GM19452 (cell line): ENCODE measurements around the gene KDM8.
"Not testable (repeated sequence)": the region's sequence is repeated elsewhere in the genome, so short reads cannot be mapped to it uniquely, and the experiment has no call there.

ENCODE experiments used
- ATAC-seq: cut with Tn5 transposase; IDR thresholded peaks from one replicate; pipeline ENCODE4 v1.9.1; 2021; ENCODE audit not compliant: unreplicated experiment

The KDM8 gene

DNA sequence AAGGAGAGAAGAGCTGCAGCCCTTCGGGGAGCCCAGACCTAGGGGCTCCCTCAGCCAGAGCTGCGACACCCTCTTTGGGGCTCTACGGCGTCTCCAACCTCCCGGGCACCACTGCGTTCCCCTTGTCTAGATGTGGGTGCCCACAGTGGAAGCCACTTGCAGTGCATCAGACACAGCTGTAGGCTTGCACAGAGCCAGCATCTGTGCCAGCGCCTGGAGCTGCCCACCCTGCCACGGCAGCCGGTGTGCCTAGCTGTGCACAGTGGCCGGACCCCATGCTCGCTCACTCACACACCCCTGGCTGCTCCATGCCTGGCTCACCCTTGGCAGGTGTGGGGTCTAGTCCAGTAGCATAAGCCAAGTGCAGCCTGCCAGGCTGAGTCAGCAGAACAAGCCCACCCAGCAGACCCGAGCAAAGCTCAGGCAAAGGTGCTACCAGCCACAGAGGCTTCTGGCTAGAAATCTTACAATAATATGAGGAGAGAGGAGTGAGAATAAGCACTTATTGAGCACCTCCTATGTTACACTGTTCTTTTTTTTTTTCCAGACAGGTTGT is 12.9 kb upstream of the KDM8 start:
- no peak for ATAC-seq

DNA sequence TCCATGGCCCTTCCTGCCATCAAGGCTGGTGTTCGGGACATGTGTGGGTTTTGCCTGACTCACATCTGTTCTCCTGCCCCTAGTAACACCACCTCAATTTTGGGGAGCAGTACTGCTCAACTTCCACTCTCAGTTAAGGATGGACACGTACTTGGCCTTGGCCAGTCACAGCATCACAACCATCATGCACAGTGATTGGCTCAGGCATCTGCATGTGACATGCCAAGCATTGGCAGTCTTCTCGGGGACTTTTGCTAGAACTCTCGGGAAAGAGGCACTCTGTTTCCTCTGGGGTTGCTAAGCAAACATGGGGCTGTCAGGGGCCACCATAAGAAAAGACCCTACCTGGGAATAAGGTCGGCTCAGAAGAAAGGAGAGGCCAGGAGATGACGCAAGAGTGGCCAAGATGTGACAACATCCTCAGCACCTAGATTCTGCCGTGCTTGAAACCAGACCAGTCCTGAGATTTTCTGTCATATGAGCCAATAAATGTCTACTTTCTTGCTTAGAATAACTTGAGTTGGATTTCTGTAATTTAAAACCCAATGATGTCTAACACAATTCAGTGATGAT is 11.9 kb upstream of the KDM8 start:
- ATAC-seq = no peak

DNA sequence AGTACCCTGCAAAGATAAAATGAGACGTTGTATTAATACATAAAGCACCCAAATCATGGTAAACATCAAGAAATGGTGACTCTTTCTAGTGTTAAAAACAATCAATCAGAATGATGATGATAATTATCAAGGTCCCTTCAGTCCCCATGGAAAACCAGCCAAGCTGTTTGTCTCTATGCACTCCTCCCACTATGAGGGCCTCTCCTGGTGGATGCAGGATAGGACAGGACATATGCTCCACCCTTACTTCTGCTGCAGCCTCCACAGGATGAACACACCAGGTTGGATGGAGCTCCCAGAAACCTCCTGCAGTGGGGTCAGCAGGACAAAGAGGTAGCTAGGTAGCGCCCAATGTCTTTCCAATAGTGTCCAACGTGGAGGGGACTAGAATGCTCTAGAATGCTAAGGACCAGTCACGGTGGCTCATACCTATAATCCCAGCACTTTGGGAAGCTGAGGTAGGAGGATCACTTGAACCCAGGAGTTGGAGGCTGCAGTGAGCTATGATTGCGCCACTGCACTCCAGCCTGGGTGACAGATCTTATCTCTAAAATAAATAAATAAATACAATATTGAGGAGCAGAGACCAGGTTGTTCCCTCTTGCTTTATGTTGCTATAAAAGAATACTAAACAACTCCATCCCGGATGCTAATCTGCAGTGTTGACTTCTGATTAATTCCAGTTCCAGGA is 9.9 kb upstream of the KDM8 start:
- ATAC-seq = no peak

DNA sequence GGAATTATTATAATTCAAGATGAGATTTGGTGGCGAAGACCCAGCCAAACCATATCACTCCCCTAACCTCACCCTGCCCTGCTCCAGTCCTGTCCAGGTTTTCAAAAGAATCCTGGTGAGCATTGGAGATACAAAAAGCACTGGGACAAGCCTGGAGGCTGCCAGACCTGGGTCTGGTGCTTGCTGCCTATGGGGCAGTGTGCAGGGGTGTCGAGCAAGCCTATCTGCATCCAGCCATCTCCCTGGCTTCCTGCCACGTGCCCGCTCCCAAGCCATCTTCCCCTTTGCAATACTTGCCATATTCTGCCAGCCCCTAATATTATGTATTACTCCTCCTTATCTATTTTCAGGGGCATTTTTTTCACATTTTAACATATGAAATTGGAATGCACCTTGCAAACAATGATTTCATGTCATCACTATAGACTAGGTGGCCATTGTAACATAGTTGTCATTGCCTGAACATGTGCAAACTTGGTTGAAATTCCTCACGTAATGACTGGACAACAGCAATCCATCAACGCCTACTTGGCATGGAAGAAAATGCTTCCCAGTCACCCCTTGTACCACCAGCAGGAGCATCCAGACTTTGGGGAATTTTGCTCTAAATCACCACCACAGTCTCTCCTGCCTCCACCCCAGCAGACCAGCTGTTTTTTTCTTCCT is 8.1 kb upstream of the KDM8 start:
- no peak for ATAC-seq

DNA sequence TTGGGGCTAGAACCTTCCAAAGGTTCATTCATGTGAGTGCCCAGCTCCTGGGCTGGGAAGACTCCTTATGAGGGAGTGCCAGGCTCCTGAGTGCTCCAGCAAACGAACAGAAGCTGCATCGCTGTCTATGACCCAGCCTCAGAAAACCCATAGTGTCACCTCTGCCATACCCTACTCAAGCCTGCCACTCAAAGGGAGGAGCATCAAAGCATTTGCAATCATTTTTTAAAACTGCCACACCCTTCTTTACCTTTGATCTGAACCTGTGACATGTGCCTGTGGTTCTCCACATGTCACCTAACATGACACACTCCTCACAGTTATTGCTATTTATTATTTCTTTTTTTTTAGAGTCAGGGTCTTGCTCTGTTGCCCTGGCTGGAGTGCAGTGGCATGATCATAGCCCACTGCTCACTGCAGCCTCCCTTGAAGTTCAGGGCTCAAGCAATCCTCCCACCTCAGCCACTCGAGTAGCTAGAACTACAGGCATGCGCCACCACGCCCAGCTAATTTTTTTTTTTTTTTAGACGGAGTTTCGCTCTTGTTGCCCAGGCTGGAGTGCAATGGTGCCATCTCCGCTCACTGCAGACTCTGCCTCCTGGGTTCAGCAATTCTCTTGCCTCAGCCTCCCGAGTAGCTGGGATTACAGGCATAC is 7.3 kb upstream of the KDM8 start:
- ATAC-seq = no peak

DNA sequence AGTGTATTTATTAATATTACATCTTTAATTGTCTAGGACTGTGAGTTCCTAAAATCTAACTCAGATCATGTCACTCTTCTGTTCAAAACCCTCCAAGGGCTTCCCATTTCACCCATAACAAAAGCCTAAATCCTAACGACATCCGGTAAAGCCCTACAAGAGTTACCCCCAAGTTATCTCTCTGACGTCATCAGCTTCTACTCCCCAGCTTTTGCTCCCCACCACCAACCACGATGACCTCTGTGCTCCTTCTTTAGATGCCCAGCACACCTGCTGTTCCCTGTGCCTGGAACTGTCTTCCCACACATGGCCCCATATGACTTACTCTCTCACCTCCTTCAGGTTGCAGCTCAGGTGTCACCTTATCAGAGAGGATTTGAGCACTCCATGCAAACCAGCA is 6.3 kb upstream of the KDM8 start:
- ATAC-seq = no peak

DNA sequence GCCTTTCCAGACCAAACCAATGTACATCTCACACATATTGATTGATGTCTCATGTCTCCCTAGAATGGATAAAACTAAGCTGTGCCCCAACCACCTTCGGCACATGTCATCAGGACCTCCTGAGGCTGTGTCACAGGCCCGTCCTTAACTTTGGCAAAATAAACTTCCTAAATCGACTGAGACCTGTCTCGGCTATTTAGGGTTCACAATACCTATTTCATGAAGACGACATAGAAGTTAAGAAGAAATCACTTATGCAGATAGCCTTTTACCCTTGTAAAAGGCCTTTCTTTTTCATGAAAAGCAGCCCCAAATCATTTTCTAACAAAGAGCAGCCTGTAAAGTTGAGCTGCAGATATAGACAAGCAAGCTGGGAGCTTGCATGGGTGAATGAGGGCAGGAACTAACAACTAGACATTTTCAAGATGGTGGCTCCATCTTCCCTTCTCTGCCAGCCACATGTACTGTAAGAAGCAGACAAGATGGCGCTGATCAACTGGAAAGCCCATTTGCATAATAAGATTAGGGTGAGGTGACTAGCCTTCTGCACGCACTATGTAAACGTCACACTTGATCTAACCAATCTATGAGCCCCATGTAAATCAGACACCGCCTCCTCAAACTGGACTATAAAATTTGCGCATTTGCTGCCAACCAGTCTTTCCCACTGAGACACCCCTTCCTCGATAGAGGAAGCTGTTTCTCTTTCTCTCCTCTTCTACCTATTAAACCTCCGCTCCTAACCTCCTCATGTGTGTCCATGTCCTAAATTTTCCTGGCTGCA is 4.7 kb upstream of the KDM8 start:
- ATAC-seq = no peak

DNA sequence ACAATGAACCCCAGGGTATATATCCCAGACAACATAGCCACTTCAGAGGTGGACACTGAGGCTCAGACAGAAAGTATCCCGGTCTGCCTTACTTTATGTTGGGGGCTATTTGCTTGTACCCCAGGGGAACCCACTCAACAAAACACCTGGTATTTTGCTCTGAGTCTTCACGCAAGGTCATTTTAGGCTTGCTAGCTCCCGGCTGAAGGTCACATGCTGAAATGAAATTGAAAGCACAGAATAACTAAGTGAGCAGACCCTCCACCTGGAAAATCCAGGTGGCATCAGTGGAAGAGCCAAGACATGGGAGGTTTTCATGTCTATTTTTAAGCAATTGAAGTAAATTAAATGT is 4.1 kb upstream of the KDM8 start:
- ATAC-seq = no peak

DNA sequence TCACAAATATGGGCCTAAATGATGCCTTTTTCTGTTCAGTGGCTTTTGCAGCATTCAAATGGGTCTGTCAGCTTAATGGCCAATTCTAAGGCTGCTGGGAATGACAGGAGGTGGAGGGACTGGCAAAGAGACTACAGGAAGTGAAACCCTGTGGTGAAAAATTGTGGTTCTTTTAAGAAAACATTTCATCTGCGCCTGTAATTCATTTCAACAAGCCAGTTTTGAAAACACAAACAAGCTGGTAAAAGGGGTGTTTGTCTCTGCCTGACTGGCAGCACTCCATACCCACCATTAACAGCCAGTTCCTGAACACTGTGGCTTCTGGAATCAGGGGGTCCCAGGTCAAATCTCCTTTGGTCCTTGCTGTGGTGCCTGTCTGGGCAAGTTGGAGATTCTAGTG is 3.6 kb upstream of the KDM8 start:
- ATAC-seq = peak; percentile 41

DNA sequence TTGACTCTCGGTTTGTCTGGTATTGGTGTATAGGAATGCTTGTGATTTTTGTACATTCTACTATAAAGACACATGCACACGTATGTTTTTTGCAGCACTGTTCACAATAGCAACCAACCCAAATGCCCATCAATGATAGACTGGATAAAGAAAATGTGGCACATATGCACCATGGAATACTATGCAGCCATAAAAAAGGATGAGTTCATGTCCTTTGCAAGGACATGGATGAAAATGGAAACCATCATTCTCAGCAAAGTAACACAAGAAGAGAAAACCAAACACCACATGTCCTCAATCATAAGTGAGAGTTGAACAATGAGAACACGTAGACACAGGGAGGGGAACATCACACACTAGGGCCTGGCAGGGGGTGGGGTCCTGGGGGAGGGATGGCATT is 2.4 kb upstream of the KDM8 start:
- not testable (repeated sequence) for ATAC-seq

DNA sequence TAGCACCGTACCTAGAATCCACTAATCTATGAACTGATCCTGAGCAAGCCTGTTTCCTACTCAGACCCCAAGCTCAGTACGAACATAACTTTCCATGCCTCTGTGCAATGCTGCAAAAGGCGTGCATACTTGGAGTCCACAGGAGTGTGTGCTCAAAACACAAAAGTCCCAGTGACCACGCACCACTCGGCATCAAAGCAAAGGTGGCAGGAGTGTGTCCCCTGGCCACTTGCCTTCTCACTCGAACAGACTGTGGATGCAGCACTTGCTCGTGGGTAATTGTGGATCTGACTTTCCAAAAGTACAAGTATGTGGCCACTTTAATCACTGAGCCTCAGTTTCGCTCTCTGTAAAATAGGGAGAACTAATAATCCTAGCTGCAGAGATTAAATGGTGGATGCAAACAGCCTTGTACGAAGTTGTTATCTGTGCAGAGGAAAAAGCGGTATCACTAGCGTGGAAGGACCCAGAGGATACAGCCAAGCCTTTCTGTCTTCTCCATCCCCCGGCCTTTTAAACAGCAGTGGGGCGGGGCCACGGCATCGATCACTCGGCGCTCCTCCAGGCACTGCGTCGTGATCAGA is 311 bp upstream of the KDM8 start:
- peak; percentile 71 for ATAC-seq

DNA sequence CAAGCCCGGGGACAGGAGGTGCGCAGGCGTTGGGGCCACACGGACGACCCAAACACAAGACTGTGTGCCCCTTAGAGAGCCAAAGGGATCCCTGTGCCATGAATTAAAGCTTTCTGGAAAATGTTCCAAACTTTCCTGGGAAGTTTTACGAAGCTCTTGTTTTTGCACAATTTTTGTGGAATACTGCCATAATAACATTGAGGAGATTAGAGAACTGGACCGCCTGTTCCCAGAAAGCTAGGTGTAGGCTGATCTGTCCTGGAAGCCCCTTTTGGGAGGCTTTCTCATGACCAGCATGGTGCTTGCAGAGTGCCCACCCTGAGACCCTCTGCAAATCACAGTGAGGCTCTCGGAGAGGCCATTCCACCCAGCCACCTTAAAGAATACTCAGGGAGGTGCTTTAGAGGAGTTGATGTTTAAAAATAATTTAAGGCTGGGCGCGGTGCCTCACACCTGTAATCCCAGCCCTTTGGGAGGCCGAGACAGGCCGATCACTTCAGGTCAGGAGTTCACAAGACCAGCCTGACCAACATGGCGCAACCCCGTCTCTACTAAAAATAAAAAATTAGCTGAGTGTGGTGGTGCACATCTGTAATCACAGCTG is 1.1 kb downstream of the KDM8 start:
- ATAC-seq = no peak

DNA sequence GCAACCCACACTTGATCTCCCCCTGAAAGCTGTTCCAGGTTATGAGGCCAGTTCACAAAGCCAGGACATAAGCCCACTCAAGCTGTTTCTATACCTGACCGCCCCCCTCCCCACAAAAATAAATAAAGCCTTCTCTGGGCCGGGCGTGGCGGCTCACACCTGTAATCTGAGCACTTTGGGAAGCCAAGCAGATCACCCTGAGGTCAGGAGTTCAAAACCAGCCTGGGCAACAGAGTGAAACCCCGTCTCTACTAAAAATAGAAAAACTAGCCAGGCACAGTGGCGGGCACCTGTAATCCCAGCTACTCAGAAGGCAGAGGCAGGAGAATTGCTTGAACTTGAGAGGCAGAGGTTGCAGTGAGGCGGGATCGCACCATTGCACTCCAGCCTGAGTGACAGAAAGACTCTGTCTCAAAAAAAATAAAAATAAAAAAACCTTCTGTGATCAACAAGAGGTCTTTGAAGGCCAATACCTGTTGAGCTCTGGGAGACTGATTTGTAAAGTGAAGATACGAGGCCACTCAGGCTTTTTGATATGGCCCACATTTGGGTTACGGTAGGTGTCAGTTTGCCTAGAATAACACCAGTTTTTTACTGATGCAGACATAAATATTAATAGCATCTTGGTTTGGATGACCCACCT is 2.2 kb downstream of the KDM8 start:
- ATAC-seq = no peak

DNA sequence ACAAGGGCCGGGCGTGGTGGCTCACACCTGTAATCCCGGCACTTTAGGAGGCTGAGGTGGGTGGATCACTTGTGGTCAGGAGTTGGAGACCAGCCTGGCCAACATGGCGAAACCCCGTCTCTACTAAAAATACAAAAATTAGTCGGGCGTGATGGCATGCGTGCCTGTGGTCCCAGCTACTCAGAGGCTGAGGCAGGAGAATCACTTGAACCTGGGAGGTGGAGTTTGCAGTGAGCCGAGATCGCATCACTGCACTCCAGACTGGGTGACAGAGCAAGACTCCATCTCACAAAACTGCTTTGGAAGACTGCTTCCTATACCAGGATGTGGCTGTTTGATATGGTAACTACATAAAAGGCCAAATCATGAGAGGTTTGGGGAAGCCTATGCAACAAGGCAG is 3.8 kb downstream of the KDM8 start:
- ATAC-seq = not testable (repeated sequence)

DNA sequence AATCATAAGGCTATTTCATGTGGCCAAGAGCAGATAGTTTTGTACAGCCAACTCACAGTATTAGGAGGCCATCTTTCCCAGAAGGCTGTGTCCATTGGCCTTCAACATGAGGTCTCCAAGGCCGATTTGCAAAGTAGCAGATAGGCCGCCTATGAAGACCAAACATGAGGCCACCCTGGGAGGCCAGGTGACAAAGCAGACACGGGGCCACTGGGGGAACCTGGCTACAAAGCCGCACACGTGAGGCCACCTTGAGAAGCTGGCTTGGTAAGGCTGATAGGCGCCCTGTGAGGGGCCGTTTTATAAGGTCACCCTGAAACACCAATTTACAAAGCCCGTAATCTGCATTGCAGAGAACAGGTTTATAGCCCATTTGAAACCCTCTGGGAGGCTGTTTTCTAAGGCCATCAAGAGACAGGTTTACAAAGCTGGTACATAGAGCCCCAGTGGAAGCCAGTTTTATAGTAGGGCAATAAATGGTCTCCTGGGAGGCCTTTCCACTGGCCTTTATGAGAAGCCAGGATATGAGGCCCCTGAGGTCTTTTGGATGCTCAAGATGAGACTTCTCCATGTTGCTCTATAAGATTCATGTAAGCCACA is 4.9 kb downstream of the KDM8 start:
- no peak for ATAC-seq

DNA sequence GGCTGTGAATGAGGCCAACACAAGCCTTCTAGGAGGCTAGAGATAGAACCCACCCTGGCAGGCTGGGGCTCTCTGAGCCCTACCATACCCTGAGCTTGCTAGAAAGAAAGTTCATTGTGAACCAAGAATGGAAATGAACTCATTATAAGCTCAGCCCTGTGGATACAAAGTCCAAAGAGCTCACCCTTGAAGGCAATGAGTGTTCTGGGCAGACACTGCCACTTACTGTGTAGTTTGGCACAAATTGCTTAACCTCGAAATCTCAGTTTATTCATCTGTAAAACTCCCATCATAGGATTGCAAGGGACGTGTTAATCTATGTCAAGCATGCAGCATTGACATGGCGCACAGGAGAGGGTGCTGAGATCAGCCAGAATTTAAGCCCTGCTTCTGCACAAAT is 5.5 kb downstream of the KDM8 start:
- no peak for ATAC-seq

DNA sequence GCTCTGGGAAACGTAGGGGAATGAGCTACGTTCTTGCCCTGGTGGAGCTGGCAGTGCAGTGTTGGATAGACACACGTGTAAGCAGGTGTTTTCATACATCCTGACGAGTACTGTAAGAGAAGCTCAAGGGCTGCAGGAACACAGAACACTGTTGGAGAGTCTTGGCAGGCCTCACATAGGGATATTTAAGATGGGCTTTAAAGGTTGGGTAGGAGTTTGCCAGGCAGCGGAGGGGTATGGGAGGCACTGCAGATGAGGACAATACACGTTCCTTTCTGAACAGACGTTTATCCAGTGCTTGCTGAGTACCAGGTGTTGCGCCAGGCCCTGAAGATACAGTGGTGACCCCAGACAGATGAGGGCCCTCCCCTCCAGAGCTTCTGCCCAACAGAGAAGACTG is 6.3 kb downstream of the KDM8 start:
- no peak for ATAC-seq

DNA sequence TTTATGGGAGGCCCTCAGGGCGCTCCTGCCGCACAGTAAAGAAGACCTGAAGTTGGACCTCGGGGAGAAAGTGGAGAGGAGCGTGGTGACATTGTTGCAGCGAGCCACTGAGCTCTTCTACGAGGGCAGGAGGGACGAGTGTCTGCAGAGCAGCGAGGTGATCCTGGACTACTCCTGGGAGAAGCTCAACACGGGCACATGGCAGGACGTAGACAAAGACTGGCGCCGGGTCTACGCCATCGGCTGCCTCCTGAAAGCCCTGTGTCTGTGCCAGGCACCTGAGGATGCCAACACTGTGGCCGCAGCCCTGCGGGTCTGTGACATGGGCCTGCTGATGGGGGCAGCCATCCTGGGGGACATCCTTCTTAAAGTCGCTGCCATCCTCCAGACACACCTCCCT is 6.8 kb downstream of the KDM8 start:
- ATAC-seq = no peak

DNA sequence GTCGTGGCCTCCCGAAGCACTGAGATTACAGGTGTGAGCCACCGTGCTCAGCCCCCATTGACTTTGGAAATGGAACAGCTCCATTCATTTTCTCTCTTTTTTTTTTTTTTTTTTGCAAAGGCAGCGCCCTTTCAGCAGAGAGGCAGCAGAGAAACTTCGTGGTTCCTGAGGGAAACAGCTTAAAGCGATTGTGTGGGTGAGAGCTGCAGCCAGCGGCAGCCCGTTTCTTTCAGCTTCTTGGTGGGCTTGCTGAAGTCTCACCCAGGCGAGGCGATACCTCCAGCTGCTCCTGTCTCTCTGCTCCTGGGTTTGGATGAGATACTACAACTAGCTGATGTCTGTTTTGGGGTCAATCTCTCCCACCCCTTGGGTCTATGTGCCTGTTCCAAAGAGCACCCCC is 7.7 kb downstream of the KDM8 start:
- no peak for ATAC-seq
